ENCODE measurements around the gene FUT7.

DNA sequence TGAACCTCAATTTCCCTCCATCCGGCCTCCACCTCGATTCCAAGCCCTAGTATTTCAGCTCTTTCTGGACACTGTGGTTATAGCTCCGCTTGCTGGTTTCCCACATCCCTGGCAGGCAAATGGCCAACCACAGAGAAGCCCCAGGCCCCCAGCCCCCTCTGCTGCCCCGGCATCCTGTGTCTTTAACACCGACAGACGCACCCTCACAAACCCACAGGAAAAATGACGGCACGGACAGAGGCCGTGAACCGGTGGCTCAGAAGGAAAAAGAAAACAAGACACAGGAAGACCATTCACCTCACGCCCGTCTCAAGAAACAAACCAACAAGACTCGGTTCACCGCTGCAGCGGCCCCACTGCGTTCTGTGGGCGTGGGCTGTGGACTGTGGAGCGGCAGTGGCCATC lies 34.1 kb downstream of the FUT7 start:
- no peak for TF ChIP-seq CTCF (IDR thresholded peaks at IDR 0.05)
- no peak for TF ChIP-seq POLR2A (IDR thresholded peaks at IDR 0.05)
